Motor neuron (in vitro differentiated cells): Measurements from ENCODE around the gene NEBL. TPM values are rescaled to one million over a fixed set of nuclear protein-coding genes. Genes with fewer than 3 reads are reported as not detected.
A peak's percentile ranks its signal among the peaks of the same experiment; 100 is the strongest.

ENCODE experiments used
- ATAC-seq, 8 experiments: fragments of 200-7000 bp; cut with Tn5 transposase; replicated peaks in 6 of 8; 2 replicates each; pipeline ENCODE4 v1.8.0; 2021; ENCODE audit warnings: mild to moderate bottlenecking in 8 of 8, moderate library complexity in 8 of 8
- H3K27ac ChIP-seq, 2 donors: fragments of 250-450 bp; sonication (Bioruptor Pico); 2 replicates each; pipeline ENCODE4 v1.9.0; 2021; ENCODE audit warnings: antibody characterized with exemption in 2 of 2, mild to moderate bottlenecking in 2 of 2, moderate library complexity in 1 of 2
- H3K4me1 ChIP-seq, 2 donors: fragments of 250-450 bp; sonication (Bioruptor Pico); replicated peaks in 1 of 2; 2 replicates each; pipeline ENCODE4 v1.6.1; 2021; ENCODE audit warnings: antibody characterized with exemption in 2 of 2, mild to moderate bottlenecking in 2 of 2, moderate library complexity in 1 of 2
- H3K4me3 ChIP-seq, 5 donors: fragments of 250-450 bp; sonication (Bioruptor Pico); 2 replicates each; pipeline ENCODE4 v1.9.0; 2021; ENCODE audit warnings: antibody characterized with exemption in 5 of 5, mild to moderate bottlenecking in 5 of 5, moderate library complexity in 4 of 5
- WGBS, 10 experiments: fragments of 450-650 bp; shearing (Covaris generic); methylation state at CpG; one replicate each; pipeline ENCODE4 v1.0.0; 2022; 5-methylcytosine and 5-hydroxymethylcytosine counted together
- in situ Hi-C, 9 experiments: fragments of 400-800 bp; cut with MboI; loops; one replicate each; pipeline ENCODE4 v1.15.0; 2021; ENCODE audit warnings: low sequenced_read_pairs in 9 of 9, low pct_unique_long_range_greater_than_20kb in 2 of 9; ENCODE audit not compliant: unreplicated experiment in 9 of 9
- total RNA-seq, 8 experiments: library from RNA; unstranded; fragments of 300-600 nt; gene quantifications; 2 replicates each; pipeline versions ENCODE4 v1.2.3 to v1.2.4, GENCODE V29; 2022

The NEBL gene
- total RNA-seq, 8 experiments from 2014 or later: 0.97 to 76.4 (median 13.6) TPM

DNA sequence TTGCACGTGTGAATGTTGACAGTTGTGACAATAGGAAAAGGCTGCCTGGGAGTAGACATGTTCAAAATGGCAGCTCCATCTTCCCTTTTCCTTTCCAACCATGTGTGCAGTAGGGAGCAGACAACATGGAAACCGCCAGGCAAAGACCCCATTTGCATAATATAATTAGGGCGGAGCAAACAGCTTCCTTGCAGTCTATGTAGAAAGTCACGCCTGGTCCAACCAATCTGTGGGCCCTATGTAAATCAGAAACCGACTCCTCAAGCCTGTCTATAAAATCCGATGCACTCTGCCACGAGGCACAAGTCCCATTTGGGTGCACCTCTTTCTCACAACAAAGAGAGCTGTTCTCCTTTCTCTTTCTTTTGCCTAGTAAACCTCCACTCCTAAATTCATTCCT, 19.6 kb downstream of the NEBL start:
- ATAC-seq: no peak
- no peak overlapping the region for H3K27ac ChIP-seq
- 56 to 94% (median 80%) methylated on average over 1 to 7 of the region's 7 CpGs; no CpG with 5 or more reads in 3 of the 10 experiments for WGBS, 10 experiments
- in situ Hi-C loops: no loop called here
- no peaks in the 10 kb centered on the region for H3K4me1 ChIP-seq
- H3K4me3 ChIP-seq: no peak overlapping the region

DNA sequence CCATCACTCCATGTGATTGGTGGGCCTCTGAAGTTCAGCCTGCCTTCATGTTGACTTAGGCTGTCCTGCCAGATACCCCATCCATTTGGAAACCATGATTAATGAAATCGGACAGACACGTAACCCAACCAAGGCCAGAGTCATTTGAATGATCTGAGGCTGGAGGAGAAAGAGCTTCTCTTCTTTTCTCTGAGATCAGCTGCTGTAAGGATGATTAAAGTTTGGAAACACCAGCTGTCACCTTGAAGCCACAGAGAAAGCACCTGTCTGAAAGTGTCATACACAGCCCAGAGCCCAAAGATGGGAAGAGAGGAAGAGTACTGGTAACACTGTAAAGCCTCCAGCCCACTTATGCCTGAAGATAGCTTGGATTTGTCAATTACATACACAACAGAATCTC, 22.9 kb downstream of the NEBL start:
- no peak for ATAC-seq
- H3K4me1 ChIP-seq: peaks cover 0 to 5% of the 10 kb centered on the region in 2 donors
- no peak overlapping the region for H3K27ac ChIP-seq
- no peak overlapping the region for H3K4me3 ChIP-seq
- WGBS, 10 experiments: 0 to 100% (median 92%) methylated on average over 1 to 2 of the region's 2 CpGs; no CpG with 5 or more reads in 2 of the 10 experiments
- in situ Hi-C loops: loop anchor here in 5 of 9 experiments (25.0 kb wide), 2 partner anchors 388 to 613 kb away; no protein-coding TSS in a partner anchor

DNA sequence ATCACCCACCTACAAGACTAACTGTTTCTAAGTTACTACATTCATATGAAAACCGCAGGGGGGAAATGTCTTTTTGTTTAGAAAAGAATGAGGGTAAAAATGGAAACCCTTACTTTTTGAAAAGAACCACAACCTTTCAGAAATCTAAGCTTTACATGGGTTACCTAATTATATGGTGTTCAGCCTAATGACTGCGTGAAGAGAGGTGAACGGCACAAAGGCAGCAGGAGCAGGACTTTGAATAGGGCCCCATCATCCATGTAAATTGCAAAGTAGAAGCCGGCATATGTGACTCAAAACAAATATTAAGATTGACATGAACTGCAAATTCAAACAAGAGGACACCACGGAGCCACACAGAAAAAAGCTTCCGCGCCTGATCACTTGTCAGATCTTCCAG, 25.1 kb downstream of the NEBL start:
- in situ Hi-C loops: loop anchor here in 5 of 9 experiments (25.0 kb wide), 2 partner anchors 390 to 615 kb away; no protein-coding TSS in a partner anchor
- no peak overlapping the region for H3K27ac ChIP-seq
- ATAC-seq: no peak
- WGBS, 10 experiments: 40 to 89% (median 68%) methylated on average over 1 to 7 of the region's 7 CpGs; no CpG with 5 or more reads in 1 of the 10 experiments
- H3K4me3 ChIP-seq: no peak overlapping the region
- H3K4me1 ChIP-seq: peaks cover 0 to 5% of the 10 kb centered on the region in 2 donors

DNA sequence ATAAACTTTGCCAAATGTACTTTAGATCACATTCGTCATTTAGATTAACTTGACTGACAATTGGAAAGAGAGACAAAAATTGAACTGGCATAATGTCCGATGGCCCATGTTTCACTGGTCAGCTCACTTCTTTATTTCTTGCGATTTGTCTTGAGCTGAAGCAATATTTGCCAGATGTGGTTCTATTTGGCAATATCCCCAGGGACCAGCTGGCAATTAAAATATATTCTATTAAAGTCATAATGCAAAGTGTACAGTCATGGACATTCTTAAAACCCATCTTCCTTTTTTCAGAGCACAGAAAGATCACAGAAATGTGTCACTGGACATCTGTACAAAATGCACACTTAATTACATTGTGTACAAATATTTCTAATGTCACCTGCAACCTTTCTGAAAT, 26.3 kb downstream of the NEBL start:
- ATAC-seq: no peak
- 37 to 100% (median 92%) methylated on average over 1 to 3 of the region's 3 CpGs; no CpG with 5 or more reads in 2 of the 10 experiments for WGBS, 10 experiments
- Histone ChIP-seq H3K27ac (no peak overlapping the region), H3K4me1 (peaks cover 0 to 5% of the 10 kb centered on the region in 2 donors), H3K4me3 (no peak overlapping the region)
- in situ Hi-C loops: loop anchor here in 5 of 9 experiments (25.0 kb wide), 2 partner anchors 391 to 616 kb away; no protein-coding TSS in a partner anchor

DNA sequence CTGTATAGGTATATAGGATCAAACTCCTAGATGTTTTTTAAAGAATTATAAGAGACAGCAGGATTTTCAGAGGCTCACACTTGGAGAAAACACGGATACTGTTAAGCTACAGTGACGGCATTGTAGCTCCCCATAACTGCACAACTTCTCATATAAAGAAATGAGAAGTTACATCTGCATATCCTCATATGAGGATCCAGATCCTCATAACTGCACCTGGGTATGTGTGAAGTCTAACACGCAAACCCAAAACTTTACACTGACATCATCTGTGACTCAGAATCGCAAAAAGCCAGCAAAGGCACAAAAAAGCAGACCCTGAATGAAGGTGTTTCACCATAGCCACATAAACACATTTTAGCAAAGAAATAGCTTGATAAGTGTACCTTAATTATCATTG, 34.1 kb downstream of the NEBL start:
- no peak for ATAC-seq
- Histone ChIP-seq H3K27ac (no peak overlapping the region), H3K4me1 (no peaks in the 10 kb centered on the region), H3K4me3 (no peak overlapping the region)
- in situ Hi-C loops: loop anchor here in 5 of 9 experiments (10.0 to 25.0 kb wide), 3 partner anchors 399 to 624 kb away; no protein-coding TSS in a partner anchor
- WGBS, 10 experiments: 60 to 100% (median 79%) methylated on average over 2 to 4 of the region's 4 CpGs; no CpG with 5 or more reads in 1 of the 10 experiments

DNA sequence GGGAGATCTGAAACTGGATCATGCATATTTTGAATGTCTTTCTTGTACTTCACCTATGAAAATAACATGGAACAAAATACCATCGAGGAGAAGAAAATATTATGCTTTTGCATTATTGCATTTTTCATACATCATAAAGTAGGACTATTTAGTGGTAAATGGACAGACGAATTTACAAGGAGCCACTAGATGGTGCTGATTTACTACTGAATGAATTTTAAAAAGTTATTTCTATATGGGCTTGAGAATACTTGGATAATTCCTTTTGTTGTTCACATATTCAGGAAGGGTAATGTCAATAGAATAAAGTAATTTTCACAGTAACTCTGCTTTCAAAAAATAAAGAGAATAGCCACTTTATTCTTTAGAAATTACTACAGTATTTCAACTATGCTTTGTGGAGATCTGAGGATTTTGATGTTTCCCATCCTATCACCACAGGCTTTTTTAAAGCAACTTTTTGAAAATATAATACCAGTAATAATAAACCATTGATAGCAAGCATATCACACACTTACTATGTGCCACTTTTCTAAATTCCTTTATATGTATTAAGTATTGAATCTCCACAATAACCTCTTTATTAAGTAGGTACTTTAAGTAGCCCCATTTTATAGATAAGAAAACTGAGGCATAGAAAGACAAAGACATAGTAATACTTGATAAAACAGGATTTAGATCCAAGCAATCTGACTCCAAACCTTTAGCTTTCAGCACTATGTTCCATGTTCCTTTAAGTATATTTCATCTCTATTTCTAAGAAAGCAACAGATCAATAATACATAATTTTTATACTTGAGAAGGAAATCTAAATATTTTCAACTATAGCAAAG, 38.6 kb downstream of the NEBL start:
- 0 to 10% (median 0%) methylated on average over 1 to 2 of the region's 2 CpGs; no CpG with 5 or more reads in 1 of the 10 experiments for WGBS, 10 experiments
- no peaks in the 10 kb centered on the region for H3K4me1 ChIP-seq
- peak in 3 of 8 experiments; percentile 25 to 68 (median 55) for ATAC-seq
- no peak overlapping the region for H3K27ac ChIP-seq
- in situ Hi-C loops: loop anchor here in 5 of 9 experiments (25.0 kb wide), 2 partner anchors 404 to 629 kb away; no protein-coding TSS in a partner anchor
- H3K4me3 ChIP-seq: no peak overlapping the region

DNA sequence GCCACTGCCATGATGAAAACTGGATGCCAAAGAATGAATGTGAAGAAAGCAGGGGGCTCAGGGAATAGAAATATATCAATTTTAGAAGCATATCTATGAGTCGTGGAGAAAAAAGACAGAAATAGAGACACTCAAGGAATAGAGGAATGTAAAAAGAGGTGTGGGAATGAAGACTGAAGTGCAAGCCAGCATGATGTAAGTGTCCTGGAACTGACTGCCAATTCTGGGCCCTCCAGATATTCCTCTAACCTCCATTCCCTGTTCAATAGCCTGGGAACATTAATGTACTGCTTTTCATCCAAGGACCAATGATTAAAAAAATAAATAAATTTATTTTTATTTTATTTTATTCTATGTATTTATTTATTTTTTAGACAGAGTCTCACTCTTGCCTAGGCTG, 40.6 kb downstream of the NEBL start:
- H3K4me1 ChIP-seq: no peaks in the 10 kb centered on the region
- no peak overlapping the region for H3K27ac ChIP-seq
- in situ Hi-C loops: loop anchor here in 5 of 9 experiments (25.0 kb wide), 2 partner anchors 406 to 631 kb away; no protein-coding TSS in a partner anchor
- 0 to 60% (median 25%) methylated on average over 1 of the region's 1 CpG; no CpG with 5 or more reads in 4 of the 10 experiments for WGBS, 10 experiments
- no peak overlapping the region for H3K4me3 ChIP-seq
- ATAC-seq: no peak

DNA sequence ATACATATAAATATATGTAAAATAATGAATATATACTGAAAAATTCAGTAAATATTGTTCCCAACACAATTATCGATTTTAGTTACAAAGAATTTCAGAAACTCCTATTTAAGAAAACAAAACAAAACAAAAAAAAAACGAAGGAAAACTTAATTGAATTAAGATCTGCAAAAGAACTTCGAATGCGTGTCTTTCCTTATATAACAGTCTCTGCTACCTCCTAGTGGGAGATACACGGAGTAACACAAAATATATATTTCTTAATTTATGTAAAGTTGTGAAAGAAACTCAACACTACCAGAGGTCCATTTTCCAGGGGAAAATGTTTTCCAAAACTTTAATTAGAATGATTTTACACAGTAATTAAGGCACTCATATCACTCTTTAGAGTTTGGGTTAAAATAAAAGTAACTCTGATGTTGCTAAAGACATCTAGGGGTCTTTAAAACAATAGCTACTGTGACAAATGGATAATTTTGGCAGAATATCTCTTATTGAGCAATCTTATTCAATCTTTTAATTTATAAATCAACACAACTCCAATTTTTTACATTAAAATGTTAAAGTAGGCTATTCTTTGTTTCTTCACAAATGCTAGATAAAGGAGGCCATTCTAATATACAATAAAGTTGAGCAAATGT, 41.6 kb downstream of the NEBL start:
- H3K27ac ChIP-seq: no peak overlapping the region
- ATAC-seq: peak in 1 of 8 experiments; percentile 38
- WGBS, 10 experiments: 1 to 54% (median 18%) methylated on average over 2 to 5 of the region's 5 CpGs
- no peak overlapping the region for H3K4me3 ChIP-seq
- in situ Hi-C loops: loop anchor here in 5 of 9 experiments (25.0 kb wide), 2 partner anchors 407 to 632 kb away; no protein-coding TSS in a partner anchor
- H3K4me1 ChIP-seq: no peaks in the 10 kb centered on the region

DNA sequence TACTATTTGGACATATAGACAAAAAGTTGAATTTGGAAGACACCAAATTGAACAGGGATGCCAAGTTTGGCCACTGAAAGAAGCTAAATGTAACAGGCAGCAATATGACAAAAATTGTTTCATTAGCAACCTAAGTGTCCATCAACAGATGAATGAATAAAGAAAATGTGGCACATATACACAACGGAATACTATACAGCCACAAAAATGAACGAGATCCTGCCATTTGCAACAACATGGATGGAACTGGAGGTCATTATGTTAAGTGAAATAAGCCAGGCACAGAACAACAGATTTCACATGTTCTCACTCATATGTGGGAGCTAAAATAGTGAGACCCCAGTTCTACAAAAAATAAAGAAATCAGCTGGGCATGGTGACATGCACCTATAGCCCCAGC, 43.8 kb downstream of the NEBL start:
- no peak for ATAC-seq
- 63 to 100% (median 90%) methylated on average over 1 to 2 of the region's 2 CpGs; no CpG with 5 or more reads in 1 of the 10 experiments for WGBS, 10 experiments
- in situ Hi-C loops: loop anchor here in 5 of 9 experiments (25.0 kb wide), 2 partner anchors 409 to 634 kb away; no protein-coding TSS in a partner anchor
- H3K4me3 ChIP-seq: no peak overlapping the region
- H3K27ac ChIP-seq: no peak overlapping the region
- H3K4me1 ChIP-seq: no peaks in the 10 kb centered on the region

DNA sequence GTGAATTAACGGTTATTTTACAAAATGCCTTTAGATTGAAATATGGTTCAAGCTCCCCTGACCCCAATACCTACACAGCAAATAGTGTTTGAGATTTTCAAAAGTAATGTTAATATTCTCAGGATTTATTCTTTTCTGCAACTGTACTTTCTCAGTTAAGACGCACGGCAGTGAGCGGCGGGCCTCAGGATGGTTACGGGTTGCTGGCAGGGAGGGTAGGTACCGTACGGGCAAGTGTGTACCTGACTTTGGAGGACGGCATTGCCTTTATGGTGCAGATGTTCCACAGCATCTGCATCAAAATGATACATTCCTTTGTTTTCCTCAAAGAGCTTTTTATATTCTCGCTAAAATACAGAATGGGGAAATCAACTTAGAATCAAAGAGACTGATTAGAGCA, 44.8 kb downstream of the NEBL start:
- ATAC-seq: no peak
- Histone ChIP-seq H3K27ac (no peak overlapping the region), H3K4me3 (no peak overlapping the region), H3K4me1 (no peaks in the 10 kb centered on the region)
- in situ Hi-C loops: loop anchor here in 5 of 9 experiments (25.0 kb wide), 2 partner anchors 410 to 635 kb away; no protein-coding TSS in a partner anchor
- 25 to 100% (median 90%) methylated on average over 1 to 10 of the region's 10 CpGs for WGBS, 10 experiments

DNA sequence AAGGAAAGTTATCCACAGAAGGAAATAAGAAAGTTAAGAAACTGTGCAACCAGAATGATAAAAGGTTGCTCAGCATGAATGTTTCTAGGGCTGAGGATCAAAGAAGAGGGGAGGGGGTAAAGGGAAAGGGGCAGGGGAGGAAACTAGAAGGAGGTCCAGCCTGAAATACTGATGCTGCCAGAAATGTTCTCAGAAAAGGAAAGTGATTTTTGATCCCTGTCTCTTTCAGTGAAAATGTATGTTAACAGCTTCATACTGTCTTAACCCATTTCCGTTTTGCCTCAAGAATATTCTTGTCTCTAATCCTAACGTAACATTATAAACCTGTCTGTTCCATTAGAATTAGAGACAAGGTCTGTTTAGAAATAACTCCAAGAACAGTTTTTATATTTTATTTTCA, 49.6 kb downstream of the NEBL start:
- H3K4me1 ChIP-seq: no peaks in the 10 kb centered on the region
- H3K27ac ChIP-seq: no peak overlapping the region
- no peak for ATAC-seq
- no peak overlapping the region for H3K4me3 ChIP-seq
- in situ Hi-C loops: no loop called here
- 14 to 100% (median 76%) methylated on average over 1 to 2 of the region's 2 CpGs for WGBS, 10 experiments

DNA sequence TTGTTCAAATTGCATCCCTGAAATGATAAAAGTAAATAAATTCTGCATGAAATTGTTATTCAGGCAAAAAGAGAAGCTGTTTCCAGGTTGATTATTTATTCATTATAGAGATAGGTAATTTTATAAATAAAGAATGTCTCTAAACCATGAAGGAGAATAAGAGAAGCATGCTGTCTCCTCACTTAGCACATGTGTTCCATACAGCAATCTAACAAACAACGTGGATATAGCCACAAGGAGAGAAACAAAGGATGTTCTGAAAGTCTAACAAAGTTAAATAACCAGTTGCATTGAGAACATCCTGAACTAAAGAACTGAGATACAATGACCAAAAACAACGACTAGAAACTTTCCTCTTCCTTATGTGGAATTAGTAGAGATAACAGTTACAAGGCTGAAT, 50.8 kb downstream of the NEBL start:
- 0 to 100% (median 50%) methylated on average over 1 to 2 of the region's 2 CpGs; no CpG with 5 or more reads in 1 of the 10 experiments for WGBS, 10 experiments
- no peak for ATAC-seq
- H3K4me3 ChIP-seq: no peak overlapping the region
- in situ Hi-C loops: no loop called here
- no peak overlapping the region for H3K27ac ChIP-seq
- no peaks in the 10 kb centered on the region for H3K4me1 ChIP-seq

DNA sequence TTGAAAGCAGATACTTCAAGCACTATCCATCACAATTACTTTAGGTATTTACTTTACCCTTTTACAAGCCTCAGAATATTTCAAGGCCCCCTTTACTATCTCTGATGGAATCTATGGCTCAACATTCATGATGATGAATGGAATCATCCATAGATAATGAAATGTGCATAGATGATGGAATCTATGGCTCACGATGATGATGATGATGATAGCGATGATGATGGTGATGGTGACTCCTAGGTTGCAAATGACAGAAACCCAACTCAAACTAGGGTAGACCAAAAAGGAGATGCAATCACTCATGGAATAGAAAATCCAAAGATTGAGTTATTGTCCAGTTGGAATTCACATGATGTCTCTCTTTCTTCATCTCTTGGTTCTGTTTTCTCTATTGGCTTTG, 55.7 kb downstream of the NEBL start:
- 21 to 100% (median 80%) methylated on average over 1 to 2 of the region's 2 CpGs; no CpG with 5 or more reads in 3 of the 10 experiments for WGBS, 10 experiments
- no peaks in the 10 kb centered on the region for H3K4me1 ChIP-seq
- in situ Hi-C loops: no loop called here
- no peak overlapping the region for H3K4me3 ChIP-seq
- H3K27ac ChIP-seq: no peak overlapping the region
- no peak for ATAC-seq
